GM12864 (cell line): ENCODE results near the gene EXOC1L.

ENCODE experiments used
- DNase-seq: peaks from one replicate; pipeline ENCODE4 v3.0.0-alpha.2; 2011; ENCODE audit warnings: low read depth
- H3K4me3 ChIP-seq: 2 replicates; pipeline ENCODE4 v1.5.1; 2011; ENCODE audit warnings: mild to moderate bottlenecking, low read depth, low read length, control low read depth
- TF ChIP-seq, protein P1 (sequence below): IDR thresholded peaks from 2 replicates; pipeline ENCODE4 v1.5.1; 2011; ENCODE audit warnings: low read depth, mild to moderate bottlenecking, moderate library complexity, low read length, control low read depth, inconsistent platforms; ENCODE audit errors: missing control alignments

The EXOC1L gene

DNA sequence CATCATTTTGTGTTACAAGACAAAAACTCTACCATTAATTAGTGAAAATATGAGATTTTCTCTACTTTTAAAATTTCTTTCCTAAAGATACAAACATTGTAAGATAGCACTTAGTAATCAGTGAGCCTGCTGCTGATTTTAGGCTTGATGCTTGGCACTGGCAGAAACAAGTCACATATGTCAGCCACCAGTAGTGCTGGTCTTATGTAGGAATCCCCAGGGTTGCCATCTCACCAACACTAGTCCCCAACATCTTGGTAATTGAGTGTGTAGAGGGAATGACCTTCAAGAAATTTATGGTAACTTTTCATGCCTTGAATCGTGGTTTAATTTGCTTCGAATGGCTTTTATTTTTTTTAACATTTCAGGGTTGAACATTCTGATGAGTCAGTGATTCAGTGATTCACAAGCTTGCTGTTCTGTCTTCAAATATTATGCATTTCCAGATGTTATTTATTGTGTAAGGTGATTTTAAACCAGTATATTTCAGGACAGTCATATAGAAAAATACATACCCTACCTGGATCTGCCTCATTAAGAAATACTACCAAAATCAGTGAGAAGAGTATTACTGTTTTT lies 45.7 kb downstream of the EXOC1L start:
- no peak for DNase-seq
- TF ChIP-seq, protein P1, sequence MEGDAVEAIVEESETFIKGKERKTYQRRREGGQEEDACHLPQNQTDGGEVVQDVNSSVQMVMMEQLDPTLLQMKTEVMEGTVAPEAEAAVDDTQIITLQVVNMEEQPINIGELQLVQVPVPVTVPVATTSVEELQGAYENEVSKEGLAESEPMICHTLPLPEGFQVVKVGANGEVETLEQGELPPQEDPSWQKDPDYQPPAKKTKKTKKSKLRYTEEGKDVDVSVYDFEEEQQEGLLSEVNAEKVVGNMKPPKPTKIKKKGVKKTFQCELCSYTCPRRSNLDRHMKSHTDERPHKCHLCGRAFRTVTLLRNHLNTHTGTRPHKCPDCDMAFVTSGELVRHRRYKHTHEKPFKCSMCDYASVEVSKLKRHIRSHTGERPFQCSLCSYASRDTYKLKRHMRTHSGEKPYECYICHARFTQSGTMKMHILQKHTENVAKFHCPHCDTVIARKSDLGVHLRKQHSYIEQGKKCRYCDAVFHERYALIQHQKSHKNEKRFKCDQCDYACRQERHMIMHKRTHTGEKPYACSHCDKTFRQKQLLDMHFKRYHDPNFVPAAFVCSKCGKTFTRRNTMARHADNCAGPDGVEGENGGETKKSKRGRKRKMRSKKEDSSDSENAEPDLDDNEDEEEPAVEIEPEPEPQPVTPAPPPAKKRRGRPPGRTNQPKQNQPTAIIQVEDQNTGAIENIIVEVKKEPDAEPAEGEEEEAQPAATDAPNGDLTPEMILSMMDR = no peak

DNA sequence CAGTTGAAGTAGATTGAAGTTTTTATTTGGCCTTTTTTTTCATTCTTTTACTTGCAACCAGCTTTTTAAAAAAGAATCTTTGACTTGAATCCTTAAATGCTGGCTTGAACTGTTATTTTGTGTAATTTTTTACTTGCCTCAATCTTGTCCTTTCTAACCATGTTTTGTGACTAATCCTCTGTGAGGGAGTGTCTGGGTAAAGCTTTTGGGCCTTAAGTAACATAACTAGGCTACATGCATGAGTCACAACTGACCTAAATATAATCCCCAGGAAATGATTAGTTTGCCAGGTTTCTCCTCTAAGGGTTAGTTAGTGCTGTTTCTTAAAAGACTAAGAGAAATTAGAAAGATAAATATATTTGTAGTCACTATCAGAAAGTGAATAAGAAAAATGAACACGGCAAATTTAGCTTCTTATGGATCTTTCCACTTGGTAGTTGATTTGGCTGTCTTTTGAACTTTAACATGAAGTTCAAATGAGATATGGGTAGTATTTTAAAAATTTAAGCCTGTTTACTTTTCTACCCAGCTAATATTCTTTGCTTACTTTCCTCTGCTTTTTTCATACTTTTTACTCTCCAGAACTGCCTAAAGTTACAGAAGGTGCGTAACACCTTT lies 46.8 kb downstream of the EXOC1L start:
- TF ChIP-seq, protein P1 = no peak
- peak; percentile 43 for DNase-seq
- H3K4me3 ChIP-seq = no peak overlapping the region

More for the DNA sequence above, 45.7 kb downstream of the EXOC1L start:
- H3K4me3 ChIP-seq = no peak overlapping the region

DNA sequence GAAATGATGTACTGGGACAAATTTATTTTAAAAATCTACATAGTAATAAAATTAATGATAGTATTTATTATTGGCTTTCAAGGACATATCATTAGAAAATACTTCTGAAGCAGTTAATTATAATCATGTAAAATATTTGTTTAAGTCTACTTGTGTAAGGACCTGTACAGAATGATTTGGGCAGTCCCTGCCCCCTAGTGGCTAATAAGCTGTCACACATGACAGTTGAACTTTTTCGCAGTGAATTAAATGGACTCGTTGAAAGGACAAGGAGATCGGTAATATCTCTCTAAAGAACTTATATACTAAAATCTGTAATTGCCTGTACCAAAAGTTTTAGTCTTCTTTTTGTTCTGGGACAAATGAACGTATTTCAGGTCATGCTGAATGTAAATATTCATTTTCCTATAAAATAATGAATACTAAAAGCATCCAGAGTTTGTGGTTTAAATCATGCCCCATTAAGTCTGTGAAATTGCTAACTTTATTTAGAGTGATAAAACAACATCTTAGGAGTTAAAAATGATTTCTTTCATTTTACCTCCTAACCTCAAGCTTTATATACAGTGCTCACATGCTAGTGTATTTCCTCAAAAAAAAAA lies 47.5 kb downstream of the EXOC1L start:
- DNase-seq = no peak
- H3K4me3 ChIP-seq = no peak overlapping the region
- TF ChIP-seq, protein P1 = peak; percentile 74

DNA sequence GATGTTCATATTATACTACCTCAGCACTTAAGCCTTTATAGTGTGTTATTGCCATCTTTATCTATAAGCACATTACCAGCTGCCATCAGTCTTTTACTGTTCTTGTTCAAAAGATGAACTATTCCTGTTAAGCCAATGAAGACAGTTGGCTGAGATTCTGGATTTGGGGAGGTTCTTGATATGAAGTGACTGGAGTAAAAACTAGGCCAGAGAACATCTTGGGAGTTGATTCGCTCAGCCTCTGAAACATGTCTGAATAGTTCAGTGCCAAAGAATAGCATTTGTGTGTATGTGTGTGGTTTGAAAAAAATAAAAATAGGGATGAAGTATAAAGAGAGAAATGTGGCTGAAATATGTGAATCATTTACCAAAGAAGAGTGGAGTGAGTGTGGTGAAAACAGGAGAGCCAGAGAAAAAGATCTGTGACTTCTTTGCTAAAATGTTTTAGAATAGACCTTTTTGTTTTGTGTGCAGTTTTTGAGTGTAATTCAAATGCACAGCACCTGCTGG lies 49.0 kb downstream of the EXOC1L start:
- TF ChIP-seq, protein P1 = no peak
- no peak overlapping the region for H3K4me3 ChIP-seq
- no peak for DNase-seq

DNA sequence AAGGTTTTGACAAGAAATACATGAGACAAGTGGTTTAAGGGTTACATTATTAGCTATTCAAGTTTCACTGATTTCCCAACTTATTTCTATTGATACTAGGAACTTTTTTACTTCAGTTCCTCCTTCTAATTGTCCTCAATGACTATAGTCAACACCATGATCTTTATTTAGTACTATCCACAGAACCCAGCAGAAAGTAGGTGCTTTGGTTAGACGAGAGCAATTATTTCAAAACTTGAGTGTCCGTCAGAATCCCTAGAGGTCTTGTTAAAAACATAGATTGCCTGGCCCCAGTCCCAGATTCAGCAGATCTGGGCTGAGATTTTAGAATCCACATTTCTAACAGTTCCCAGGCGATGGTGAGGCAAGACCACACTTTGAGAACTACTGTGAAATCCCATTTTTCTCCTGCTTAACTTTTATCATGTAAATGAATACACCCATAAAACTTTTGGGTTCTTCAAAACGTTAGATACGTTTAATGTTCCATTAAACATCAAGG lies 51.8 kb downstream of the EXOC1L start:
- no peak for DNase-seq
- TF ChIP-seq, protein P1 = no peak
- H3K4me3 ChIP-seq = no peak overlapping the region

DNA sequence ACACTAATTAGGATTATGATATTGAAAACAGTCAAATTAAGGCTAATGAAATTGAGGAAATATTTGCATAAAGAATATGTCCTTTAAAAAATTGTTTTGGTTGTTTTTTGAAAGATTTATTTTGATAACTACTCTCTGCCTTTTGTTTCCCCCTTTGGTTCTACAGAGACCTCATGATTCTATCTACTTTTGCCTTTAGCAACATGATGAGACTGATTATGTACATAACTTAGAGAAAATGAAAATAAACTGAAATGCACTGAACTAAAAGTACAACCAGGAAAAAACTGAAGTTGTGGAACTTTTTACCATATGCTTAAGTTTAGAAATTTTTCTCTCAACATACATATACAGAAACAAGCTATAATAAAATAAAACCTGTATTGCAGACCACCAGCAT lies 55.2 kb downstream of the EXOC1L start:
- no peak for DNase-seq
- TF ChIP-seq, protein P1 = no peak
- no peak overlapping the region for H3K4me3 ChIP-seq

DNA sequence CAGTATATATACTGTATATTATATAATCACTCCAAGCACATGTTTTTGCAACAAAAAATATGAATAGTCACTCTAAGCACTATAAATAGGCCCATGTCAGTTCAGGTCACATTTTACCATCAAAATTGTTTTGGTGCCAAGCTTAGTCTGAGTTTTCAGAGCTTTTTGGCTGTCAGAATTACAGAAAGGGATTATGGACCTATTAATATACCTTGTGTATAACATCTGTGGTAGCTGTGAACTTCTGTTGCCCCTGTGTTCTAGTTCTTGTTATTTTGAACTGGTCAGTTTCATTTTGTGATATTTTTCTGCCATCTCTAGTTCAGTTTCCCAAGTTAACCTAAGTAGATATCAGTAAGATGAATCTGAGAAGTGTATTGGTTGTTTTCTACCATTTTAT lies 56.8 kb downstream of the EXOC1L start:
- DNase-seq = no peak
- TF ChIP-seq, protein P1 = no peak
- no peak overlapping the region for H3K4me3 ChIP-seq
